ENCODE results near the gene RHBDL3.
A peak's percentile ranks its signal among the peaks of the same experiment; 100 is the strongest.
"Not testable (repeated sequence)": the region's sequence is repeated elsewhere in the genome, so short reads cannot be mapped to it uniquely, and the experiment has no call there.

RHBDL3 gene

GRCh38 chr17:32341141-32341856, 75.7 kb downstream of the RHBDL3 start:
- Mint-ChIP-seq H3K27me3 (ENCODE audit: low read depth) (no peaks in the 10 kb centered on the region), H3K36me3 (ENCODE audit: low read depth) (peaks cover 15% of the 10 kb centered on the region), H3K4me3 (peak overlapping the region; percentile 95), H3K4me1 (ENCODE audit: low read depth) (peaks cover 25% of the 10 kb centered on the region), H3K27ac (peak overlapping the region; percentile 94), H3K9me3 (no peaks in the 10 kb centered on the region)

- Mint-ChIP-seq H3K27me3 (ENCODE audit: low read depth) (no peaks in the 10 kb centered on the region), H3K36me3 (ENCODE audit: low read depth) (peaks cover 15% of the 10 kb centered on the region), H3K4me1 (ENCODE audit: low read depth) (peaks cover 25% of the 10 kb centered on the region), H3K27ac (peak within 1 kb of the TSS; percentile 94), H3K4me3 (peak within 1 kb of the TSS; percentile 95), H3K9me3 (no peaks in the 10 kb centered on the region)
Measured at GRCh38 chr17:32341857-32342602, 76.4 kb downstream of the RHBDL3 start, which contains the start of gene C17orf75. C17orf75 (minus strand) TSS chr17:32342173; CDS start chr17:32342139, 34 bp downstream.

- Mint-ChIP-seq H3K4me1 (ENCODE audit: low read depth) (peaks cover 25% of the 10 kb centered on the region), H3K9me3 (no peaks in the 10 kb centered on the region), H3K36me3 (ENCODE audit: low read depth) (peaks cover 12% of the 10 kb centered on the region), H3K27me3 (ENCODE audit: low read depth) (no peaks in the 10 kb centered on the region), H3K27ac (peak overlapping the region; percentile 87), H3K4me3 (peak overlapping the region; percentile 90)
Measured at GRCh38 chr17:32342603-32343325, 77.1 kb downstream of the RHBDL3 start.

DNA sequence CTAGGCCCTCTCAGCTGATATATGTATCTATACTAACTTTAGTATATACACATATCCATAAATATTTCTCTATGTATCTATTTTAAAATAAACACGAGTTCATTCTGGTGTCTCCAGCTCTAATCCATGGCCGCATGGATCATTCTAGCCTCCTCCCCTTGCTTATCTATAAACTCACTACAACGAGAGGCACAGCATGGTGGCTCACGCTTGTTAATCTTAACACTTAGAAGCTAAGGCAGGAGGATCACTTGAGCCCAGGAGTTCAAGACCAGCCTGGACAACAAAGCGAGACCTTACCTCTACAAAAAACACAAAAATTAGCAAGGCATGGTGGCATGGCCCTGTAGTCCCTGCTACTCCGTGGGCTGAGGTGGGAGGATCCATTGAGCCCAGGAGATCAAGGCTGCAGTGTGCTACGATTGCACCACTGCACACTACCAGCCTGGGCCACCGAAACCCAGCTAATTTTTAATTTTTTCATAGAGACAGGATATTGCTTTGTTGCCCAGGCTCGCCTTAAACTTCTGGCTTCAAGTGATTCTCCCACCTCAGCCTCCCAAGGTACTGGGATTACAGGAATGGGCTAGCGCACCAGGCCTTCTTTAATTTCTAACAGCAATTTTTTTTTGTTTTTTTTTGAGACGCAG, 80.4 kb downstream of the RHBDL3 start:
- Mint-ChIP-seq H3K27ac (no peak overlapping the region), H3K4me3 (no peak overlapping the region), H3K4me1 (ENCODE audit: low read depth) (peaks cover 26% of the 10 kb centered on the region), H3K9me3 (no peaks in the 10 kb centered on the region), H3K36me3 (ENCODE audit: low read depth) (peaks cover 15% of the 10 kb centered on the region), H3K27me3 (ENCODE audit: low read depth) (no peaks in the 10 kb centered on the region)

- Mint-ChIP-seq H3K9me3 (no peaks in the 10 kb centered on the region), H3K36me3 (ENCODE audit: low read depth) (peaks cover 26% of the 10 kb centered on the region), H3K27ac (no peak overlapping the region), H3K4me3 (peak overlapping the region; percentile 42), H3K27me3 (ENCODE audit: low read depth) (no peaks in the 10 kb centered on the region), H3K4me1 (ENCODE audit: low read depth) (peaks cover 16% of the 10 kb centered on the region)
Measured at GRCh38 chr17:32348483-32348800, 82.8 kb downstream of the RHBDL3 start.

GRCh38 chr17:32349503-32349853, 83.8 kb downstream of the RHBDL3 start:
- Mint-ChIP-seq H3K4me3 (peak overlapping the region; percentile 99), H3K27ac (peak overlapping the region; percentile 99), H3K9me3 (no peaks in the 10 kb centered on the region), H3K4me1 (ENCODE audit: low read depth) (peaks cover 18% of the 10 kb centered on the region), H3K27me3 (ENCODE audit: low read depth) (no peaks in the 10 kb centered on the region), H3K36me3 (ENCODE audit: low read depth) (peaks cover 32% of the 10 kb centered on the region)

DNA sequence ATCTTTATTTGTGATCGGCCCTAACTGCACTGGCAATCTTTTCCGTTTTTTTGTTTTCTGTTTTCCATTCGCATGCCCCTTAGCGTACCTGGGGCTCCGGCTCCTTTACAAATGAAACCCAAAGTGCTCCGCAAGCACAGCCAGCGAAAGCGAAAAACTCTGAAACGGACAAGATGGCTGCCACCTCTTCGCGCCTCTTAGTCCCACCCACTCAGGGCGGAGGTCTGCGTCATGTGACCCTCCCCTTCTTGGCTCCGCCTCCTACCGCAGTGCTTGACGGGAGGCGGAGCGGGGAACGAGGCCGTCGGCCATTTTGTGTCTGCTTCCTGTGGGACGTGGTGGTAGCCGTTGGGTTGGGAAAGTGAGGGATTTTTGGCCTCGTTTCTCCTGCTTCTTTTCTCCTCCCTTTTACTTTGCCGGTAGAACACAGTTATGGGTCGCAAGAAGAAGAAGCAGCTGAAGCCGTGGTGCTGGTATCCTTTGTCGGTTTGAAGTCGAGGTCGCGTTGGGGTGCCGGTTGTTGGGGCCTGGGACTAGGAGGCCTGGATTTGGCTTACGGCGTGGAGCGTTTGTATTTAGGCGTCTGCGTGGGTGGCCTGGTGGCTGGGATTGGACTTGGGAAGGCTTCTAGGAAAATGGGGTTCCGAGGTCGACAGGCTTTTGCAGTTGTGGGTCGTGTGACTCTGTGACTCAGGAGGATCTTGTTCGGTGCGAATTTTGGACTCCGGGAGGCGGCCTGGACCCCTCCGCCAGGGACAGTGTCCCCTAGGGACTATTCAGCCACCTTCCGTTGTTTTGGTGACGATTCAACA, 84.4 kb downstream of the RHBDL3 start, which contains the start of gene ZNF207:
TSS of gene ZNF207 (plus strand) at position 304 of the 812 bp plus-strand sequence. CDS start at position 433, 129 bp downstream.
- Mint-ChIP-seq H3K4me3 (peak within 1 kb of the TSS; percentile 99), H3K9me3 (no peaks in the 10 kb centered on the region), H3K36me3 (ENCODE audit: low read depth) (peaks cover 35% of the 10 kb centered on the region), H3K27ac (peak within 1 kb of the TSS; percentile 99), H3K27me3 (ENCODE audit: low read depth) (no peaks in the 10 kb centered on the region), H3K4me1 (ENCODE audit: low read depth) (peaks cover 22% of the 10 kb centered on the region)

DNA sequence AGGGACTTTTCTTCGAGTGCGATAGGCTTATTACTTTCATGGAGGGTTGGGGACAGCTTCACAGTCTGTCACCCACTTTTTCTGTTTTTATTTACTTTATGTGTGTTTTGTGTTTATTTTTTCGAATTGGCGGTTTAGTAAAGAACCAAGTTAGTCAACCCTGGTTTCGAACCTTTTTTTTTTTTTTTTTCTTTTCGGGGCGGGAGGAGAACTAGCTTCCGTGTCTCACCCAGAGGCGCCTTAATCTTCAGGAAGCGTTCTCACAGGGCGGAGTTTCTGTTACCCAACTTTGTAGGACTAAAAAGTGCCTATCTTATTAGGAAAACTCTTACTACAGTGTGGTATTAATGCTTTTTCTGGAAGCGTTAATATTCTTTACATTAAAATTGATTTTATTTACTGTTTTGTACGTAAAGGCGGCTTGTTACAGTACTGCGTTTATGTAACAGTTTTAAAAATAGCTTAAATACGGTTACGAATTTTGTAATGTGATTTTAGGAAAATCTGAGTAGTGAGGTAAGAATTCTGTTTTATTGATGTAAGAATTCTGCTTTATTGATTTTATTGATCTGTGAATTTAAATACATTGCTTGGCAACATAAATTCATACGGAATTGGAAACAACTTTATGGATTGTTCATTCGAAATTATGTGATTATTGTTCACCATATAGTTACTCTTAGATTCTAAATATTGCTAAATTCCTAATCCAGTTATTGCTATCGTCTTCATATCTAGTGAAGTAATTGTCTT, 85.2 kb downstream of the RHBDL3 start:
- H3K4me3 Mint-ChIP-seq = peak overlapping the region; percentile 99
- no peaks in the 10 kb centered on the region for H3K9me3 Mint-ChIP-seq
- H3K4me1 Mint-ChIP-seq (ENCODE audit: low read depth) = peaks cover 30% of the 10 kb centered on the region
- H3K27ac Mint-ChIP-seq = peak overlapping the region; percentile 99
- peaks cover 43% of the 10 kb centered on the region for H3K36me3 Mint-ChIP-seq (ENCODE audit: low read depth)
- H3K27me3 Mint-ChIP-seq (ENCODE audit: low read depth) = no peaks in the 10 kb centered on the region

- not testable (repeated sequence) for H3K9me3 Mint-ChIP-seq; H3K27me3 Mint-ChIP-seq (ENCODE audit: low read depth); H3K27ac Mint-ChIP-seq
- peak overlapping the region; percentile 99 for H3K4me3 Mint-ChIP-seq
- H3K36me3 Mint-ChIP-seq (ENCODE audit: low read depth) = peaks cover 50% of the 10 kb centered on the region
- peaks cover 35% of the 10 kb centered on the region for H3K4me1 Mint-ChIP-seq (ENCODE audit: low read depth)
Measured at GRCh38 chr17:32352734-32353133, 87.1 kb downstream of the RHBDL3 start.

DNA sequence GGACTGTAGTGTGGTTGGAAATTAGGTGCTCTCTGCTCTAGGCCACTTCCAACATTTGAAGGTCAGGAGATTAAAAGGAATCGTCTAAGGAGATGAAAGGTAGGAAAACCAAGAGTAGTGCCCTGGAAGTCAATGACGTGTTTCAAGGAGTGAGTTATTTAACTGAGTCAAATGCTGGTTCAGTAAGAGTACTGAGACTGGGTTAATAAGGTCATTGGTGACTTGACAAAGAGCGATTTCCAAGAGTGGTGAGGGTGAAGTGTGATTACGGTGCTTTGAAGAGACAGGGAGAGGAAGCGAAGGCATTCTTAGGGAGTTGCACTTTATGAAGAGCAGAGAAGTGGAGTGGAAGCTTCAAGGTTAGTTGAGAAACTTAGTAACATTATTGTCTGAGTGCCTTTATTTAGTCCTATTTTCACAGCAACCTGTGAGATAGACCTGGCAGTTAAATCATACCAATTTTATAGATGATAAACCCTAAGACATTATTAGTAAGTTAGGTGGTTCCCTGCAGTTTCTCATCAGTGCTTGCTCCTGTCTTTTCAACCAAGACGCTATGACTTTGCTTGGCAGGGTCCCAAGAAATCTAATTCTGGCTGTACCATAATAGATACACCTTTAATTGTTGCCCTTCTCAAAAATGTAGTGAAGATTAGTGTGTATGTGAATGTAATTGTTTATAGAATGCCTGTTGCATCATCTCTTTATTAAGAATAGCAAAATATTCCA, 90.2 kb downstream of the RHBDL3 start:
- Mint-ChIP-seq H3K36me3 (ENCODE audit: low read depth) (peaks cover 52% of the 10 kb centered on the region), H3K27ac (peak overlapping the region; percentile 39), H3K4me3 (peak overlapping the region; percentile 55), H3K27me3 (ENCODE audit: low read depth) (no peaks in the 10 kb centered on the region), H3K4me1 (ENCODE audit: low read depth) (peaks cover 38% of the 10 kb centered on the region), H3K9me3 (no peaks in the 10 kb centered on the region)

DNA sequence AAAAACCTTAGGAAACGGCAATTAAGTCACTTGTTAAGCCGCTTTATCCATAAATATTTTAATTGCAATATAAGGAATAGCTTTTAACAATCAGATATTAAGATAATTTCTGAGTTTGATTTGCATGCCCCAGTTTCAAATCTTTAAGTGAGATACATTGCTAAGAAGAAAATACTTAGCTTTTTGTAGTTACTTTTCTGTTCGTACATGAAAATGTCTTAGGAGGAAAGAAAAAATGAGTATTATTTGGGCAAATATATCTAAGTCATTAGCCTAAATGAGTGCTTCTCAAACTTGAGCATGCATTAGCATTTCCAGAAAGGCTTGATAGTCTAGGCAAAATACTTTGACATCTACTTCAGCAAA, 90.7 kb downstream of the RHBDL3 start:
- Mint-ChIP-seq H3K36me3 (ENCODE audit: low read depth) (peaks cover 55% of the 10 kb centered on the region), H3K4me1 (ENCODE audit: low read depth) (peaks cover 39% of the 10 kb centered on the region), H3K4me3 (no peak overlapping the region), H3K27me3 (ENCODE audit: low read depth) (no peaks in the 10 kb centered on the region), H3K27ac (no peak overlapping the region), H3K9me3 (no peaks in the 10 kb centered on the region)

DNA sequence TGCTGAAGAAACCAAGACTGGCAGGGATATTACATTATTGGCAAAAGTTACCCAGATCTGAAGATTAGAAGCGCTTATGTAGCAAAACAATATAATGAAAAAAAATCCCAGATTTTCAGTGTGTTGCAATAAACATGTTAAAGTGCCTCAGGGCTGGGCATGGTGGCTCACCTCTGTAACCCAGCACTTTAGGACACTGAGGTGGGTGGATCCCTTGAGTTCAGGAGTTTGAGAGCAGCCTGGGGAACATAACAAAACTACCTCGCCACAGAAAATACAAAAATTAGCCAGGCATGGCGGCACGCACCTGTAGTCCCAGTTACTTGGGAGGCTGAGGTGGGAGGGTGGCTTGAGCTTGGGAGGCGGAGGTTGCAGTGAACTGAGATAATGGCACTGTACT, 91.1 kb downstream of the RHBDL3 start:
- Mint-ChIP-seq H3K4me3 (no peak overlapping the region), H3K9me3 (no peaks in the 10 kb centered on the region), H3K4me1 (ENCODE audit: low read depth) (peaks cover 36% of the 10 kb centered on the region), H3K27ac (no peak overlapping the region), H3K27me3 (ENCODE audit: low read depth) (no peaks in the 10 kb centered on the region), H3K36me3 (ENCODE audit: low read depth) (peaks cover 53% of the 10 kb centered on the region)

DNA sequence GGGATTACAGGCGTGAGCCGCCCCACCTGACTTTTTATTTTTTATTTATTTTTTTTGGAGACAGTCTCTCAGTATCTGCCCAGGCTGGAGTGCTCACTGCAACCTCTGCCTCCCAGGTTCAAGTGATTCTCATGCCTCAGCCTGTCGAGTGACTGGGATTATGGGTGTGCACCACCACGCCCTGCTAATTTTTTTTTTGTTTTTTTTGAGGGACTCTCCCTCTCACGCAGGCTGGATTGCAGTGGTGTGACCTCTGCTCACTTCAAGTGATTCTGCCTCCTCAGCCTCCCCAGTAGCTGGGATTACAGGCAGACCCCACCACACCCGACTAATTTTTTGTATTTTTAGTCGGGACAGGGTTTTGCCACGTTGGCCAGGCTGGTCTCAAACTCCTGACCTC, 92.0 kb downstream of the RHBDL3 start:
- Mint-ChIP-seq H3K9me3 (no peaks in the 10 kb centered on the region), H3K27ac (no peak overlapping the region), H3K27me3 (ENCODE audit: low read depth) (no peaks in the 10 kb centered on the region), H3K36me3 (ENCODE audit: low read depth) (peaks cover 55% of the 10 kb centered on the region), H3K4me1 (ENCODE audit: low read depth) (peaks cover 36% of the 10 kb centered on the region), H3K4me3 (no peak overlapping the region)
